Cardiac septum (tissue), 1 donor: ENCODE results near the gene PPP2R2C. TPM values are rescaled to one million over a fixed set of nuclear protein-coding genes. Genes with fewer than 3 reads are reported as not detected.

Source experiments
- DNase-seq: peaks from one replicate; pipeline ENCODE4 v3.0.0-alpha.2; 2020; ENCODE audit warnings: low spot score
- intact Hi-C: fragments of 100-400 bp; cut with DNase I; formaldehyde crosslinking; loops from one replicate; pipeline ENCODE4 v1.14.0; 2022
- total RNA-seq: library from RNA; stranded (reverse); fragmentation: NEBNext Ultra II Directional; extraction: Animal tissue kit (Norgen Biotek cat#: 25700); gene quantifications from one replicate; pipeline ENCODE4 v1.2.1, GENCODE V29; 2021
- donor health status: DM: no; HTN: no; CAD: no.

Gene PPP2R2C
- total RNA-seq, 1 donor from 2014 or later = 5.5 TPM

GRCh38 chr4:6356076-6356560, 116.3 kb downstream of the PPP2R2C start:
- DNase-seq = no peak
- intact Hi-C loops = no loop called here

GRCh38 chr4:6355052-6355451, 117.4 kb downstream of the PPP2R2C start:
- no peak for DNase-seq
- intact Hi-C loops = no loop called here

GRCh38 chr4:6354626-6355025, 117.8 kb downstream of the PPP2R2C start:
- intact Hi-C loops = no loop called here
- no peak for DNase-seq

GRCh38 chr4:6354119-6354518, 118.3 kb downstream of the PPP2R2C start:
- intact Hi-C loops = no loop called here
- DNase-seq = no peak

GRCh38 chr4:6352031-6352692, 120.3 kb downstream of the PPP2R2C start:
- intact Hi-C loops = no loop called here
- no peak for DNase-seq

GRCh38 chr4:6351246-6352000, 121.0 kb downstream of the PPP2R2C start:
- intact Hi-C loops = no loop called here
- DNase-seq = no peak

- intact Hi-C loops = no loop called here
- DNase-seq = no peak
Measured at GRCh38 chr4:6350646-6351045, 121.8 kb downstream of the PPP2R2C start.

- intact Hi-C loops = no loop called here
- DNase-seq = no peak
Measured at GRCh38 chr4:6349896-6350603, 122.4 kb downstream of the PPP2R2C start.

GRCh38 chr4:6348408-6348807, 124.0 kb downstream of the PPP2R2C start:
- intact Hi-C loops = no loop called here
- no peak for DNase-seq

- DNase-seq = no peak
- intact Hi-C loops = no loop called here
Measured at GRCh38 chr4:6347511-6348045, 124.8 kb downstream of the PPP2R2C start.

GRCh38 chr4:6346373-6347110, 125.9 kb downstream of the PPP2R2C start:
- no peak for DNase-seq
- intact Hi-C loops = no loop called here

- intact Hi-C loops = no loop called here
- DNase-seq = no peak
Measured at GRCh38 chr4:6345866-6346265, 126.5 kb downstream of the PPP2R2C start.

- intact Hi-C loops = no loop called here
- no peak for DNase-seq
Measured at GRCh38 chr4:6345096-6345830, 127.2 kb downstream of the PPP2R2C start.

GRCh38 chr4:6343939-6344408, 128.4 kb downstream of the PPP2R2C start:
- no peak for DNase-seq

GRCh38 chr4:6342530-6343293, 129.7 kb downstream of the PPP2R2C start:
- DNase-seq = no peak

More at GRCh38 chr4:6343939-6344408, 128.4 kb downstream of the PPP2R2C start:
- intact Hi-C loops = no loop called here

GRCh38 chr4:6341696-6342095, 130.7 kb downstream of the PPP2R2C start:
- intact Hi-C loops = no loop called here
- no peak for DNase-seq

More at GRCh38 chr4:6342530-6343293, 129.7 kb downstream of the PPP2R2C start:
- intact Hi-C loops = no loop called here

- intact Hi-C loops = no loop called here
- DNase-seq = no peak
Measured at GRCh38 chr4:6340446-6341015, 131.9 kb downstream of the PPP2R2C start.
